Right renal cortex interstitium (tissue), 3 donors: ENCODE results near the gene GSE1. TPM values are rescaled to one million over a fixed set of nuclear protein-coding genes. Genes with fewer than 3 reads are reported as not detected.

Source experiments
- DNase-seq, 3 donors: peaks; one replicate each; pipeline ENCODE4 v3.0.0-alpha.2; 2013; ENCODE audit warnings: low read depth in 3 of 3, low spot score in 2 of 3
- polyA plus RNA-seq, 3 donors: library from polyadenylated mRNA; unstranded; fragments of 120-200 nt; gene quantifications; one replicate each; pipeline ENCODE4 v1.2.1, GENCODE V29; 2013; ENCODE audit not compliant: insufficient read length in 3 of 3

The GSE1 gene
- polyA plus RNA-seq, 3 donors = 53.6 to 58.6 (median 56.9) TPM

GRCh38 chr16:85603203-85603755 lies 9.8 kb upstream of the GSE1 start:
- DNase-seq = no peak

- DNase-seq = no peak
Measured at GRCh38 chr16:85604145-85604705, 8.9 kb upstream of the GSE1 start.

- DNase-seq = no peak
Measured at GRCh38 chr16:85605051-85605911, 7.8 kb upstream of the GSE1 start.

DNA sequence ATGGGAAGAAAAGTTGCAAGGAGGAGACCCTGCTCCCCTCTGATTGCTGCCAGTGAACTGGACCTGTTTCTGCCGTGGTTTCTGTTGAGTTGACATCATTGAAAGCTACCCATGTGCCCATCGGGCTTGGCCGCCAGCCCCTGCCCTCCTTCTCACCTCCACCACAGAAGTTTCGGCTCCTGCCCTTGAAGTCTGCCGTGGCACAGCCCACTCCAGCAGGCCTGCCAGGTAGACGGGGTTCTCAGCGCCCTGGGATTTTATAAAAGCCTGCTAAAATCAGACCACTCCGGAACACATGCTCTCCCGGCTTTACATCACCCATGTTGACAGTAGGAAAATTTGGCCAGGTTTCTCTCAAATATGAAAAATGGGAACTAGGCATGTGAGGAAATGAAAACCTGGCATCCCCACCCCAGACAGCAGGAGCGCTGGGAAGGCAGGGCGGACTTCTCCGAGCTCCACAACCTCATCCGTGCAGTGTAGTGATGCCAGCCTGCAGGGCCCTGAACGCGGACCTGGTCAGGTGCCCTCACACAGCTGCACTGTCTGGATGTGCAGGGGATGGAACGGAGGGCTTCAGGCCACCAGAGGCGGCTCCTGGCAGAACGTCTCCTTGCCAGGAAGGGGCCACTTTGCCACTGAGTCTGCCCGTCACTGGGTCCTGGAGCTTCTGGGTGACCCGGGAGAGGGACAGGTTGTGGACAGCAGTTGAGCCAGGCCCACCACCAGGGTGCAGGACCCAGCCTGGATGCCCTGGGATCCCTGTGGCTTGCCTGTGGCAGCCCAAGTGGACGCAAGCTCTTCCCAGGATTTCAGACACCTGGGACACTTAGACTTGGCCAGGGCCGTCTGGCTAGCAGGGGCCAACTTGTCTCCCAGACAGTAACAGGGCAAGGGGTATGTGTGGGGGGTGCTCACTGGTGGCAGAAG lies 6.9 kb upstream of the GSE1 start:
- DNase-seq = no peak

DNA sequence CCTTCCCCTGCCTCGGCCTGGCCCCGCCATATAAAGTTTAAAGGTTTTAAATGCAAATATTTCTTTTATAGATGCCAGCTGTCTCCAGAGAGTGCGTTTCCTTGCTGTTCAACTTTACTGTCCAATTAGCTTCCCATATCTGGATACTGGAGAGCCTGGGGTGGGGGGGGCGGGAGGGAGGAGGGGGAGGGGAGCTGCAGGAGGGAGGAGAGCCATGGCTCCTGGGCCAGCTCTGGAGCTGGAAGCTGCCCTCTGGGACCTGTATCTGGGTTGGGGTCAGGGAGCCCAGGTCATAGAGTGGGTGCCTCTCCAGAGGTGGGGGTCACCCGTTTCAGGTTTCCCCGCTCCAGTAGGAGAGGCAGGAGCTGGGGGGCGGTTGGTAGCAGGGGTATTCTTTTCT lies 6.2 kb upstream of the GSE1 start:
- DNase-seq = no peak

DNA sequence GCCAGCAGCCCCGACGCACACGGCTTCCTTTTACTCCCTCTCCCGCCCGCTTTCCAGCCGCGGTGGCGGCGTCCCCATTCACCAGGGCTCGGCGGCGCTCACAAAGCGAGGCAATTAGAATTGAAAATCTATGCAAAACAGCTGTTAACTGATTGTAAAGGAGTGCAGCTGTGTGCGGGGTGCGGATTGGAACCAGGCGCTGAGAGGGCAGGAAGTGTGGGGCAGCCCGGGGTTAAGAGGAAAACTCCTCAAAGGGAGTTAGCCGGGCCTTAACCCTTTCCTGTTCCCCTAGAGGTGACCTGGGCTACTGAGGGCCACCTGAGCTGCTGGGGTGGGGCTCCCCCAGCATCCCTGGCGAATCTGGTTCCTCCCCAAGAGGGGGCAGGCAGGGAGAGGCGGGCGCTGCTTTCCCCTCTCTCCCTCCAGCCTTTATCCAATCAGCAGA lies 5.8 kb upstream of the GSE1 start:
- no peak for DNase-seq

- no peak for DNase-seq
Measured at GRCh38 chr16:85607796-85608514, 5.2 kb upstream of the GSE1 start.

GRCh38 chr16:85608515-85608885 lies 4.6 kb upstream of the GSE1 start:
- no peak for DNase-seq

DNA sequence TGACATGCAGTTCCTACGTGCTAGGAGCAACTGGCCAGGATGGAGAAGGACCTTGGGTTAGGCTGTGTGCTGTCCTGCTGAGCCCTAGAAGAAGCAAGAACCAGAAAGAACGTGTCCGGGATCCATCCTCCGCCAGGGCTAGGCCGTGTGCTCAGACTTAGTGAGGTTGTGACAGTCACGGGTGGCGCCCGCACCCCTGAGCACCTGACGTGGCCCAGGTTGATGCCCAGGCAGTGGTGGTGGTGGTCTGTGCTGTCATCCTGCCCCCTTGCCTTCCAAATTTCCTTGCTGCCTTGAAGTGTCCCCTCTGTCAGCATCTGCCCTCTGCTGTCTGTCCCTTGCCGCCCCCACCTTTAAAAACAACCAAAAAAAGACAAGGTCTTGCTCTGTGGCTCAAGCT lies 4.2 kb upstream of the GSE1 start:
- no peak for DNase-seq

GRCh38 chr16:85609539-85609938 lies 3.6 kb upstream of the GSE1 start:
- DNase-seq = no peak

DNA sequence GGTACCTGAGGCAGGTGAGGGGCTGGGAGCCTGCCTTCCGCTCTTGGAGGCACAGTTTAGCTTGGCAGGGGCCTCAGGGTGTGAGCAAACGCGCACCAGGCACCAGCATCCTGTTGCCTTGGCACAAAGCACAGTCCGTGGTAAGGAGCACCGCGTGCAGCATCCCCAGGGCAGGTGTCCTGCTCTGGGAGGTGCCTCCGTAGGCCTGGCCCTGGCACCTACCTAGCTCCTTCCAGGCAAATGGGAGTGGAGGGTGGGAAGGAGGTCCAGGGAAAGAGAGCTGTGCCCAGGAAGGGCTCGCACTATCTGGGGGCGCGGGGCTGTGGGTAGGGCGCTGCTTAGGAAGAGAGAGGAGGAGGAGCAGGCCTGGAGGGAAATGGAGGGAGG lies 3.1 kb upstream of the GSE1 start:
- DNase-seq = no peak

DNA sequence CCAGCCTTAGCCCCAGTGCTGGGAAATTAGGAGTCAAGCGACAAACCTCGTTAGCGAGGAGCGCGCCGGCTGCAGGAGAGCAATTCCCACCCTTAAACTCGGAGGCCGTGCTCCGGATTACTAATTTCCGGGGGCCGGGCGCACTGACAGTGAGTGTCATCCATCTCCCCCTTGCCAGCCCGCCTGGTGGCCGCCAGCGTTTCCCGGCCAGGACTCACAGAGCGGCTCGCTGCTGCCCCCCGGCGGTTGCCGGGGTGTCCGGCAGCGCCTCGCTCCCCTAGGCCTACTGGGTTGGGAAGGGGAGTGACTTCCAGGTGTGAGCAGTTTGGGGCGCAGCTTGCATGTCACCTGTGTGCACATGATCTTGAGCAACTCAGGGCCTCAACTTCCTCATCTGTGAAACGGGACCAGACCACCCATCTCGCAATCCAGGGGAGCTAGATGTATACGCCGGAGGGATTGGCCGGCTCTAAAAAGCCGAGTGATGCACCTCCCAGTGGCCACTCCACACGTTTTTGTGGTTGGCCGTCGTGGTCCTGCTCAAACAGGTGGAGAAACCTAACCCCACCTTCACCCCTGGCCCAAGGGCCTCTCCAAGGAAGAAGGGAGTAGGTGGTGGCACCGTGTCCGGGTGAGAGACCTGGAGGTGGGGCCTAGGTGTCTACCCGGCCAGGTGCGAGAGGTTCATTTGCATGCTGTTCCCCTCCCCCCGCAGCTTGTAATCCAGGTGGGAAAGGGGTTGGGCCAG lies 2.5 kb upstream of the GSE1 start:
- DNase-seq = no peak

DNA sequence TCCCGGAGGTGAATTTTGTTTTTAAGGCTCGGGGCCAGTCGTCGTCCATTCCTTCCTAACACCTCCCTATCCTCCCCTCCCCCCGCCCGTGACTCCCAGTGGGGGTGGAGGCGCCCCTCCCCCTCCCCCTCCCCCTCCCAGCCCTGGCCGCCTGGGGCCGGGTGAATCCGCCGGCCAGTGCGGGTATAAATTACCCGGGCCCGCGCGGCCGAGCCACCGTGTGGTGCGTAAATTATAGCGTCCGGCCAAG lies 2.0 kb upstream of the GSE1 start:
- no peak for DNase-seq

GRCh38 chr16:85611444-85612190 lies 1.5 kb upstream of the GSE1 start:
- no peak for DNase-seq

GRCh38 chr16:85612191-85612800 lies 826 bp upstream of the GSE1 start:
- DNase-seq = no peak

DNA sequence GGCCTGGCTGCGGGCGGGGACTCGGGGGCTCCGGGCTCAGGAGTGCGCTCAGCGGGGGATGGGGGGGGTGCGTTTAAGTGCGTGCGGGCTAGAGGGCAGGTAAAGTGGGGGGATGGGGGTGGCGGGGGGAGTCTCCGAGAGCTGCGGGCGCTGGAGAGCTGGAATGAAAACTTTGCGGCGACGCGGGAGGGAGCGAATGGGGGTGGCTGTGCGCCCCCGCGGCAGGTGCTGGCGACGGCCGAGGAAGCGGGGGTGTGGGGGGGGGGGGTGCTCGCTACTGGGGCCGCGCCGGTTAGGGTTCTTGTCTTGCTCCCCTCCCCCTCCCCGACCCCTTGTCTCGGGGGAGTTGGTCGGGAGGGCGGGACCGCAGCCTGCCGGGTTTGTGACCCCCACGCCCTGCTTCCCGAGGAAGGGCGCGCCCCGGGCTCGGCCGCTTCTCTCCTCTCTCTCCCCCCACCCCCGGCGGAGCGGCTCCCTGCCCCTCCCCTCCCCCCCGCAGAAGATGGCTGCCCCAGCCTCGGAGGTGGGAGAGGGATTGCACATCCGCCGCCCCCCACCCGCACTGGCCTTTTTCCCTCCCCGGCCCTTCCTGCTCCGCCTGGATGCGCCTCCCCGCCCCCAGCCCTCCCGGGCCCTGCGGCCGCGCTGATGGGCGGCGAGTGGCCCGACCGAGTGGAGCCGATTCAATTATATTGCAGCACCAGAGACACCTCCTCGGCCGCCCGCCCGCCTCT lies 649 bp downstream of the GSE1 start:
- no peak for DNase-seq

- DNase-seq = no peak
Measured at GRCh38 chr16:85614338-85615013, 1.4 kb downstream of the GSE1 start.
